Fibroblast of the aortic adventitia (primary cell): ENCODE results near the gene BECN2. TPM values are rescaled to one million over a fixed set of nuclear protein-coding genes. Genes with fewer than 3 reads are reported as not detected.

Experiments
- DNase-seq: peaks from one replicate; pipeline ENCODE4 v3.0.0-alpha.2; 2010; ENCODE audit warnings: low read depth
- H3K4me3 ChIP-seq: 2 replicates; pipeline ENCODE4 v1.5.1; 2011; ENCODE audit warnings: low read depth, mild to moderate bottlenecking, control low read depth, low read length, moderate library complexity
- total RNA-seq: library from RNA; depleted of rRNA; stranded (reverse); fragments of >200 nt; gene quantifications from 2 replicates; pipeline ENCODE4 v1.2.3, GENCODE V29; 2012; ENCODE audit warnings: low replicate concordance
- TF ChIP-seq, protein P1 (sequence below): IDR thresholded peaks from 2 replicates; pipeline ENCODE4 v1.5.1; 2011; ENCODE audit warnings: mild to moderate bottlenecking, low read length, control low read depth, inconsistent platforms; ENCODE audit not compliant: insufficient read depth

The BECN2 gene
- total RNA-seq, 1 donor, result not detected

DNA sequence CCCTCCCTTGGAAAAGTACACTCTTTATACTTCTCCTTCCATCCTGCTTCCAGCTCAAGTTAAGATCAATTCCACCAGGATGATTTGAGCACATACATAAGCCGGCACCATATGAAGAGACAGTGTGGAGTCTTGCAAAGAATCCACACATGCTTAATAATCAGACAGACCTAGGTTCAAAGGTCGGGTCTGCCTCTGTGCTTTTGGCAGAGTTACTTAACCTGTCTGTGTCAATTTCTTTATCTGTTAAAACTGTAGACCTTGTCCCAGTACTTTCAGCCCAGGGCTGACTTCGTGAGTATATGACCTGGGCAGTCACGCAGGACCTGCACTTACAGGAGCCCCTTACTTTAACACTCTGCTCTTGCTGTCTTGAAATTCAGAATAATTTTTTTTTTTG is 30.2 kb upstream of the BECN2 start:
- TF ChIP-seq, protein P1, sequence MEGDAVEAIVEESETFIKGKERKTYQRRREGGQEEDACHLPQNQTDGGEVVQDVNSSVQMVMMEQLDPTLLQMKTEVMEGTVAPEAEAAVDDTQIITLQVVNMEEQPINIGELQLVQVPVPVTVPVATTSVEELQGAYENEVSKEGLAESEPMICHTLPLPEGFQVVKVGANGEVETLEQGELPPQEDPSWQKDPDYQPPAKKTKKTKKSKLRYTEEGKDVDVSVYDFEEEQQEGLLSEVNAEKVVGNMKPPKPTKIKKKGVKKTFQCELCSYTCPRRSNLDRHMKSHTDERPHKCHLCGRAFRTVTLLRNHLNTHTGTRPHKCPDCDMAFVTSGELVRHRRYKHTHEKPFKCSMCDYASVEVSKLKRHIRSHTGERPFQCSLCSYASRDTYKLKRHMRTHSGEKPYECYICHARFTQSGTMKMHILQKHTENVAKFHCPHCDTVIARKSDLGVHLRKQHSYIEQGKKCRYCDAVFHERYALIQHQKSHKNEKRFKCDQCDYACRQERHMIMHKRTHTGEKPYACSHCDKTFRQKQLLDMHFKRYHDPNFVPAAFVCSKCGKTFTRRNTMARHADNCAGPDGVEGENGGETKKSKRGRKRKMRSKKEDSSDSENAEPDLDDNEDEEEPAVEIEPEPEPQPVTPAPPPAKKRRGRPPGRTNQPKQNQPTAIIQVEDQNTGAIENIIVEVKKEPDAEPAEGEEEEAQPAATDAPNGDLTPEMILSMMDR, result no peak
- H3K4me3 ChIP-seq, result no peak overlapping the region
- DNase-seq, result no peak

DNA sequence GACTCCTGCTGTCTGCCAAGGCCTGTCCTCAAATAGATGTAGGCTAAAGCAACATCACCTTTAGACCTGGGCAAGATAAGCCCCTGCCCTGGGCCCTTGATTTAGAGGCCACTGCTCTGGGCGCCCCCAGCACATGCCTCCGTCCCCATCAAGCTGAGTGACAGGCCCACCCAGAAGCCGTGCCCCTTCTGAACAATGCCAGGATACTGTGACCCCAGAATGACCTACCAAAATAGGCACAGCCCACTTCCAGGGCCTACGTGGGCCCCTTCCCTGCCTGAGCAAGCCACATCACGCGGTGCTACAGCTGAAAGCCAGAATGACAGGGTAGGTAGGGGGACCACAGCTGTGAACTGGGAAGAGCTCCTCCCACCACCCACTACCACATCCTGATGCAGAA is 24.7 kb upstream of the BECN2 start:
- no peak overlapping the region for H3K4me3 ChIP-seq
- no peak for DNase-seq
- TF ChIP-seq, protein P1, result no peak

DNA sequence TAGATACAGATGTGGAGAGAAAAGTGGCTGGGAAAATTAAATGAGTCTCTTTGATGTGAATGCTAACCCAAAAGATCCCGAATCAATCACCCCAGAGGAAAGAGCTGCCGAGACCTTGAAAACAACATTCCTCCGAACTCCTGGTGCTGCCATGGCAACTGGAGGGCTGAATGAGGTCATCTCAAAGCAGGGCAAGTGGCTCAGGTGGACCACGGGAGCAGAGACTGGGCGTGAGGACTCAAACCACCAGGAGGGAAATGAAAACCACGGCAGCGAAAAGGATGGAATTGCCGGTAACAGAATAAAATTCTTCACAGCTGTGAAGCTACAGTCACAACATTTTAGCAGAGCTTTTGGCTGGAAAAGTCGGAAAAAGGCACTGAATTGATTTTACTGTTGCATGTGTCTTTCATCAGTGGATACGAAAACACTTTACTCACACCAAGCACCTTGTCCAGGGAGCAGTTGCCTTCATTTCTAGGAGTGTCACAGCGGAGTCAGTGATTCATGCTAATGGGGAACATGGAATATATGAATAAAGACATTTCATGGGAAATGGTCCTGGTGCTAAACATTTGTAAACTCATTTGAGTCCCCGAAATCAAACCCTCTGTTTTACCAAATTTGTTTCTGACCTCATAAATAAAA is 23.2 kb upstream of the BECN2 start:
- H3K4me3 ChIP-seq, result peak overlapping the region; percentile 25
- TF ChIP-seq, protein P1, result no peak
- DNase-seq, result peak; percentile 60

DNA sequence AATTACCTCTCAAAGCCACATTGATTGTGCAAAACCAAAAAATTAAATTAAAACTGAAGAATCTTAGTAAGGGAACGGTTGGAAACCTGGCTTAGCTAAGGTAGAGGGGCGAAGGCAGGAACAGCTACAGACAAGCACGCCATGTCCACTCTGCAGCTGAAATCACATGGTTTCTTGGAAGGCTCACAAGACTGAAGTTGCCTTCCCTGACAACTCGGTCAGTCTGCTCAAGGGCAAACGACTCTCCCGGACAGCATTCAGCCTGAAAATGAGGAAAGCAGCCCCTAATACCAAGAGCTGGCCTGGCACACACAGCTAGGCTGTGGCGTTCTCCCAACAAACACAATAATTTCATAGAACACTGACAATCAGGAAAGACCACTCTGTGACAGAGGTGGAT is 22.7 kb upstream of the BECN2 start:
- DNase-seq, result no peak
- TF ChIP-seq, protein P1, result no peak
- no peak overlapping the region for H3K4me3 ChIP-seq

DNA sequence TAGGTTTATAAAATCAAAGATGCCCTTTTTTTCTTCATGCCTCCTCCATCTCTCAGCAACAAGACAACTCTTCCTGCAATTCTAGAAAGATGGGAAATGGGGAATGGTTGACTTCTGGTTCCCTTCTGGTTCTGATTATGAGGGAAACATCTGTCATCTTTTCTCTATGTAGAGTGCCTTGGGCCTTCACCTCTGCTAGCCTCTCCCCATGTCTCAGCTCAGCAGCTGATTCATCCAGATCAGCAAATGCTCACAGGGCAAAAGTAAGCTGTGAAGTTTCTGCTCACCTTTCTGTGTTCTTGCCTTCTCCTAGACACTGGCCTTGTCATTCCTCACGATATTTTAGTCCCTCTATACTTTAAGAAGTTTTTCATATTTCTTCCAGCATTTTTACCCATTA is 17.8 kb upstream of the BECN2 start:
- H3K4me3 ChIP-seq, result no peak overlapping the region
- no peak for DNase-seq
- TF ChIP-seq, protein P1, result no peak

DNA sequence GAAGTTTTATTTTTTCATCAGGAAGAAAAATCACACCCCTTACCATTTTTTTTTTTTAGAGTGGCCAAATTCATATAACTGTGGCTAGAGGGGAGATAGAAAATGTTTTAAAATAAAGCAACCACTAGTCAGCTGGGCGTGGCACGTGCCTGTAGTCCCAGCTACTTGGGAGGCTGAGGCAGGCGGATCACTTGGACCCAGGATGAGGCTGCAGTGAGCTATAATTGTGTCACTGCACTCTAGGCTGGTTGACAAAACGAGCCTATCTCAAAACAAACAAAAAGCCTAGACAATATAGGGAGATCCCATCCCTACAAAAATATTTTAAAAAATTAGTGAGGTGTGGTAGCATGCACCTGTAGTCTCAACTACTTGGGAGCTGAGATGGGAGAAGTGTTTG is 14.8 kb upstream of the BECN2 start:
- DNase-seq, result no peak
- H3K4me3 ChIP-seq, result no peak overlapping the region
- TF ChIP-seq, protein P1, result no peak

DNA sequence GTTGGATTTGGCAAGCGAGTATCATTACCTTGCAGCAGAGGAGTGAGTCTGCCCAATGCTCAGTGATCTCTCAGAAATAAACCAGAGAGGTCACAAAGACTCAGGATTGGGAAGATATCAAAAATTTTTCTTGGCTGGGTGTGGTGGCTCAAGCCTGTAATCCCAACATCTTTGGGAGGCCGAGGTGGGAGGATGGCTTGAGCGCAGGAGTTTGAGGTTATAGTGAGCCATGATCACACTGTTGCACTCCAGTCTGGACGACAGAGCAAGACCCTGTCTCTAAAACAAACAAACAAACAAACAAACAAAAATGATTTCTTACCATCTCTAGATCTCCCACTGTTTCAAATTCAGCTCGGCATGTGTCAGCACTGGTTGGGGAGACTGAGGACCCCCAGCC is 13.3 kb upstream of the BECN2 start:
- TF ChIP-seq, protein P1, result no peak
- no peak for DNase-seq
- no peak overlapping the region for H3K4me3 ChIP-seq
